ENCODE data around the gene SEPSECS.

SEPSECS gene

GRCh38 chr4:25155947-25156346, 4.3 kb downstream of the SEPSECS start:
- no peak for DNase-seq (ENCODE audit: low read depth)

DNA sequence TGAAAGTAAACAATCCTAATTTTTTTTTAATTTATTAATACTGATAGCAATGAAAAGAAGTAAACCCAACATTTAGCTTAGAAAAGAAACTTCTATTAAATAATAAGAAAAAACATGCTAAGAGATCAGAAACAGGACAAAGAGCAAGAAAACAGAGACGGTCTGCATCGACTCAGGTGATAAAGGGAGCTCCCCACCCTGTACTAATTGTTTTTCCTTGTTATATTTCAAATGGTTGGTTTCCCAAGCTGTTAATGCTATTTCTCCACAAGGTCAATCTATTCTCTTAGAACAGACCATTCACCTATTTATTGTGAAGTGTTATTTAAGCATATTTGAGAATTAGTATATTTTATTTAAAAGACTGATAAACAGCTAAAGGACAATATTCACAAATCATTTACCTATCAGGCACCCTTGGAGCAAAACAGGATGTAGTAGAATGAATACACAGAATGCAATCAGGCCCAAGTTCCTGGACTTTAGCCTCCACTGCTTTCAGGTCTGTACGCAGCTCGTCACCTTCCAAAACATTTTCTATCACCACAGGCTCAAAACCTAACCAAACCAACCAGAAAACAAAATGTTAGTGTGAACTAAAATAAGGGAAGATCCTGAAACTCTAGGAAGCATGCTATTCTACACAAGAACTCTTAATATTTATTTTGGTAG, 5.5 kb downstream of the SEPSECS start:
- DNase-seq (ENCODE audit: low read depth): no peak

- no peak for DNase-seq (ENCODE audit: low read depth)
Observed at GRCh38 chr4:25146076-25146475, 14.2 kb downstream of the SEPSECS start.

GRCh38 chr4:25144870-25145481, 15.3 kb downstream of the SEPSECS start:
- no peak for DNase-seq (ENCODE audit: low read depth)

DNA sequence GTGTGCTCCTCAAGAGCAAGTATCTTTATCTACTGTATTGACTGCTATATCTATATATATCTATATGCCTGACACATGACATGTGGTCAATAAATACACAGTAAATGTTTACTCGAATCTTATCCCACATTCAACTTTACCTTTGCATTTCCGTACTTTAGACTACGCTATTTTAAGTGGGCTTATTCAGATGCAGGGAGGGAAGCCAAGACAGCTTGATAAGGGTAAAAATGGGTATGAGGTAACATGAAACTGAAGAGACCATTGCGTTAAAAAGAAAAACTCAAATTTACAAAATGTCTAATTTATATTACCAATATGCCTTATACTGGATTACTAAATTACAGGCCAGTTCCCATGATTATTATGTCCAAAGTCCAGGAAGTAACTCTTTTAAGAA, 17.8 kb downstream of the SEPSECS start:
- DNase-seq (ENCODE audit: low read depth): no peak

DNA sequence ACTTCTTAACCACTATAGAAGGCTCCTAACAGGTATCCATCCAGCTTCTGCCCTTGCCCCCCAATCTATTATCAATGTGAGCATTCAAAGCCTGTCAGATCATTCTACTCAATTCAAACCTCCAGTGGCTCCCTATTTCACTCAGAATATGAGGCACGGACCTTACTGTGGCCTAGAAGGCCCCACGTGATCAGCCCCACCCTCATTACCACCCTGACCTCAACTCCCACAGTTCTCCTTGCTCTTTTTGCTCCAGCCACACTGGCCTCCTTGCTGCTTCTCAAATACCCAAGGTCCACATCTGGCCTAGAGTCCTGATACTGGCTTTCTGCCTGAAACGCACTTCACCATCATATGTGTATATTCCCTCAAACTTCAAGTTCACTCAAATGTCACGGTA, 18.7 kb downstream of the SEPSECS start:
- no peak for DNase-seq (ENCODE audit: low read depth)

DNA sequence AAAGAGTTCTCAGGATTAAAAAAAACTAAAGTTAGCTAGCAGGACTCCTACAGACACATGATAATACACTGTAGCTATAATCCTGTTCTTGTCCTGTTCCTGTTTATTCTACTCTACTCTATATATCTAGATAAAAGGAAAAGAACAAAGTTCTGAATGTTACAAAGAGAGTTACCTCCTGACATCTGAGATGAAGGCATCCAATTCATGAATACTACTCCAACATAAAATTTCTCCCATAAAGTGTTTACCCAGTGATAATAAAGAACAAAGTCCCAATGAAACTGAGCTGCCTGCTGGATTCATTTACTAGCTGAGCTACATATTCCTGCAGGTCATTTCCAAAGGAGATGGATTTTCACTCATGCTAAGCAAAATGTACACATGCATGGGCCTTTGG, 27.1 kb downstream of the SEPSECS start:
- no peak for DNase-seq (ENCODE audit: low read depth)

DNA sequence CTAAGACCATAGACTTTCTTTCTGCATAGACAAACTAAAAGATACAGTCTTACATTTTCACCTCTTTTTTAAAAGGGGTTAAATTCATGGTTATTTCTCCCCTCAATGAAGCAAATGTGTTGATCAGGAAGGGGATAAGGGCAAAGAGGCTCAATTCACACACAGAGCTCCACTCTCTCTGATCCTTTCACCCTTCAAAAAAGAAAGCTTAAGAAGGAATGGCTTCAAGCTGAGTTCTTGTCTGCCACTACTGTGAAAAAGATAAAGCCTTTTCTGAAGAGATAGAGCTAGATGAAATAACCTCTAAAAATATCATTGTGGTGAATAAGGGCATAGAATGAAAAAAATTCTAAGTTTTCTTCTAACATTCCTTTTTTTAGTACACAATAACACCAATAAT, 28.3 kb downstream of the SEPSECS start:
- DNase-seq (ENCODE audit: low read depth): no peak

DNA sequence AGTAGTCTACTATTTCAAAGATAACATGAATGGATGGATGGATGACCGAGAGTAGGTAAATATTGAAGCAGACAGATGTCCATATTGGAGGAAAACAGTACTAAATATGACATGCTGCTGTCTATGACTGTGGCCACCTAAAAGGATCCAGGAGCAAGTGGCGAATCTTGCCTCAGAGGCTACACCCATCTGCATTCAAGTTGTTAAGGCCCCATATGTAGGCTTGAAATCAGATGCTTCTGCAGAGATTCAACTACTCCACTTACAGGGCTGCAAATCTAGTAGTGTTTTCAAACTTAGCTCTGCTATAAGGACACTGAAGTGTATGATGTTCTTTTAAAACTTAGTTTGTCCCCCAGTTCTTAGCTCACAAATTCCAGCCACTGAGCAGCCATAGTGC, 28.9 kb downstream of the SEPSECS start:
- DNase-seq (ENCODE audit: low read depth): no peak

- DNase-seq (ENCODE audit: low read depth): no peak
Observed at GRCh38 chr4:25129917-25130316, 30.3 kb downstream of the SEPSECS start.

DNA sequence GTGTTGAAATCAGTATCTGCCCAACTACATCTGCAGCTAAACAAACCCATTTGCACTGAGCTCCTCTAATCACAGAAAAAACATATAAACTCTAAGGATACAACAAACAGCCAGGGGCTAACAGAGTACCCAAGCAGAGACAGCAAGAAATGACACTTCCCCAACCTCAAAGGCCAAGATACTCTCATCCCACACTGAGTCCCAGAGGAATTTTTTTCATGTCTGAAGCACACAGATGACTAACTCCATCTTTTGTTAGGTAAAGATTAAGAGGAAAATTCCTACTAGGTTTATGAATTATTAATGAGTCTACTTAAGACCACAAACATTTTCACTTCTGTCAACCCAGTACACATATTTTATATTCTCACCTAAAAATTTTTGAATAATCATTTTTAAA, 31.6 kb downstream of the SEPSECS start:
- no peak for DNase-seq (ENCODE audit: low read depth)

DNA sequence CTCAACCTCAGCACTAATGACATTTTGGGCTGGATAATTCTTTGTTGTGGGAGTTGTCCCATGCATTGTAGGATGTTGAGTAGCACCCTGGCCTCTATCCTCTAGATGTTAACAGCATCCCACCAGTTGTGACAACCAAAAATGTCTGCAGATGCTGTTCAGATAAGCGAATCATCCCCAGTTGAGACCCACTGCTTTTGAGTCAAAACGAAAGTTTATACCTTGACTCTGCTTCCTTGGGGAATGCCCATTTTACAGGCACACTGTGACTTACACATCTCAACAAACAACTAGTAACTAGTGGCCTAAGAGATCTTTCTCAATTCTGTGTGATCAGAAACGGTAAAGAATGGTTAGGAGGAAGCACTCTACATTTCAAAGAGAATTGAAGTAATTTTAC, 37.0 kb downstream of the SEPSECS start:
- no peak for DNase-seq (ENCODE audit: low read depth)

GRCh38 chr4:25120146-25120940, 39.9 kb downstream of the SEPSECS start:
- DNase-seq (ENCODE audit: low read depth): no peak

DNA sequence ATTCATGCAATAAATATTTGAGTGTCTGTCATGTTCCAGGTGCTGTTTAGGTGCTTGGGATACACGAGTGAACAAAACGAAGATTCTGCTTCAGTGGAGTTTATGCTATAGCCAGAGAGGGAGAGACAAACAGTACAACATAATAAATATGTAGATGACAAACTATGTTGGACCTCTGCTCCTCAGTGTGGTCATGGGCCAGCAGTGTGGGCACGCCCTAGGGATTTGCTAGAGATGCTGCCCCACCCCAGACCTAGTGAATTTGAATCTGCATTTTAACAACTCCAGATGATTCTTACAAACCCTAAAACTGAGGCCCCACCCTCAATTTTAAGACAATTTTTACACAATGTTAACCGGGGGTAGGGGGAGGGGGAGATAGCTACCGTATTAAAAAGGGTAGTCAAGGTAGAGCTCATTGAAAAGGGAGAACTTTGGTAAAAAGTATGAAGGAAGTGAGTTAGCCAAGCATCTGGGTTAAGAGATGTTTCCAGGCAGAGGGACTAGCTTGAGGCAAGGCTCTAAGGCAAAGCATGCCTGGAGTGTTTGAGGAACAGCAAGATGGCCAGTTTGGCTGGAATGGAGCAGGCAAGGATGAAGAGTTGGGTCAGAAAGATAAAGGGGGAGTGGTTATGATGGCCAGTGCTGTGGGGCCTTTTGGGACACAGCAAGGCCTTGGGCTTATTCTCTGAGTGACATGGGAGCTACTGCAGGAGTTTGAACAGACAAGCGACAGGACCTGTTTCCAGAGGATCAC, 42.4 kb downstream of the SEPSECS start:
- DNase-seq (ENCODE audit: low read depth): no peak

DNA sequence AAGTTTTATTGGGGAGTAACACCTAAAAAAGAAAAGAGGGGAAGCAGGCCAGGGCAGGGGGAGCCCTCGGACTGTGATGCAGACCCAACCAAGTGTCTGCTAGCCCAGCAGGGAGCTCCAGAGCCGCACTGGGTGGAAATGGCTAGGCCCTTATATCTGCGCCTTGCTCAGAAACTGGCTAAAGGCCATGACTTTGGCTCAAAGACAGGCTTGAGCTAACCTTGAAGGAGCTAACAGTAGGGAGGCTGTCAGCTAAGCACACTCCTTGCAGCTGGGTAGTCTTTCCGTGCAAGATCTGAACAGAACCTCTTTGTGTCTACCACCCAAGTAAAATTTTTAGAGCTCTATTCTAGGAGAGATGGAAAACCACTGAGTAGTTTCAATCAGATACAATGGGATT, 43.0 kb downstream of the SEPSECS start:
- DNase-seq (ENCODE audit: low read depth): no peak

GRCh38 chr4:25113915-25114904, 46.0 kb downstream of the SEPSECS start:
- no peak for DNase-seq (ENCODE audit: low read depth)

DNA sequence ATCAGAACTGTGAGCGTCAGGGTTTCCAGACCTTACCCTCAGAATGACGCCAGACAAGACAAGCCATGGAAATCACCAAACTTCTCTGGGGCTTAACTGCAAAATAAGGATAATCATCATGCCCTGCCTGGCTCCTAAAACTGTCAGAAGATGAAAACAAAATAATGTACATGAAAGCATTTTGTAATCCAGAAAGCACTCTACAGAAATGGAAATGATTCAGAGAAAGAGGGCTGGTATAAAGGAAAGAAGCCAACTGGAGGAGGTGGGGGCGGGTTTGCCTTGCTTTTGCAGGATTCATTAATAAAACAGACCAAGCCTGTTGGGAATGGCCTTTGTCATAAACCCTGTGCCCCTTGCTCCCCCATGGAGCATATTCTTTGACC, 47.3 kb downstream of the SEPSECS start:
- DNase-seq (ENCODE audit: low read depth): no peak

GRCh38 chr4:25112366-25112994, 47.8 kb downstream of the SEPSECS start:
- no peak for DNase-seq (ENCODE audit: low read depth)

DNA sequence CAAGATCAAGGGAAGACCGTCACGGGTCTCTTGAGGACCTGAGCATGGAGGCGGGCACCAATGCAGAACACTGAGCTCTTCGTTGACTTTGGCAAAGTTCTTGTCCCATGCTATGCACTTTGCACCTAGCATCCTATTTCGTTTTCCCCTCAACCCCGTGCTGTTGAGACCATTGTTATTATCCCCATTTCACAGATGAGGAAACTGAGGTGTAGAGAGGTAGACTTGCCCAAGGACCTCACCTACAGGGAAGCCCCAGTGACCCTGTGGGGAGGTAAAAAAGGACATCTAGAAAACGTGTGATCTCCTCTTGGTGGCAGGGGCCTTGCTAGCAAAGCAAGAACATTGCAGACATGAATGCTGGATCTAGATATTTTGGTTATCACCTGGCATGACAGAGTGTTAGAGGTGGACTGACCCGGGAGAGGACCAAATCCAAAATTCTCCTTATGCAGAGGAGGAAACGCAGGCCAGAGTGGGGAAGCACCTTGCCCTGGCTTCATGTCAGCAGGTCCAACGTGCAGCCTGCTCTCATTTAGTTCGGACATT, 48.5 kb downstream of the SEPSECS start:
- no peak for DNase-seq (ENCODE audit: low read depth)

- no peak for DNase-seq (ENCODE audit: low read depth)
Observed at GRCh38 chr4:25110527-25111329, 49.5 kb downstream of the SEPSECS start.
